ENCODE results near the gene TPSAB1.

TPSAB1 gene

DNA sequence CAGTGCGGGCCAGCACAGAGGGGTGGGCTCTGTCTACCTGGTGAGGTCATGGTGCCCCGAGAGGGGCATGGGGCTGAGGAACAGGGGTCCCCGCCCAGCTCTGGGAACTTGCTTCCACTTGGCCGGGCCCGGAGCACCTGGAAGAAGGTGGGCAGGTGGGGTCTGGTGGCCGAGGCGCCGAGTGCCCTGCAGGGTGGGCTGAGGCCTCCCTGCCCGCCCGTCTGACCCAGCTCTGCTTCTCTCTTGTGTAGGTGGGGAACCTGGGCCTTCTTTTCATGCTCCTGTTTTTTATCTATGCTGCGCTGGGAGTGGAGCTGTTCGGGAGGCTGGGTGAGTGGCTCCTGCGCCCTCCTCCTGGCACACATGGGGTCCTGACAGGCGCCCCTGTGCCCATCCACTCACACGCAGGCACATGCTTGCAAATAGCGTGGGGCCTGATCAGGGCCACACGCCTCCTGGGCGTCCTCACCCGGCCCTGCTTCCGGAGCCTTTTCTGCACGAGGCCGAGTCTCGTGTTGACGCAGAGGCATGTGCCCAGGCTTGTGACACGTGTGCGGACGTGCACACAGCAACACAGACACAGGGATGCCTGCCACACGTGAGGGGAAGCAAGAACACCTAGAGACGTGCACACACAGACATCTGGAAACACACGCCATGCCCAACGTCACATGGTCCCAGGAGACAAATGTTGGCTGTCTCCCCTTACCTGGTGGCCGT, 23.7 kb upstream of the TPSAB1 start:
- no peak for TF ChIP-seq CTCF (IDR thresholded peaks at IDR 0.05; ENCODE audit: insufficient read depth, low read length, poor library complexity, severe bottlenecking)
- H3K36me3 ChIP-seq (ENCODE audit: control insufficient read depth, insufficient read depth, low read length): no peaks in the 10 kb centered on the region
- no peak overlapping the region for H3K4me3 ChIP-seq (replicated peaks; ENCODE audit: low read depth, low read length)
- DNase-seq (ENCODE audit: extremely low read depth, insufficient read length): no peak
- H3K27me3 ChIP-seq (replicated peaks; ENCODE audit: control insufficient read depth, insufficient read depth, low read length): no peaks in the 10 kb centered on the region

- no peak for TF ChIP-seq CTCF (IDR thresholded peaks at IDR 0.05; ENCODE audit: insufficient read depth, low read length, poor library complexity, severe bottlenecking)
- Histone ChIP-seq H3K27me3 (replicated peaks; ENCODE audit: control insufficient read depth, insufficient read depth, low read length) (no peaks in the 10 kb centered on the region), H3K4me3 (replicated peaks; ENCODE audit: low read depth, low read length) (no peak overlapping the region), H3K36me3 (ENCODE audit: control insufficient read depth, insufficient read depth, low read length) (no peaks in the 10 kb centered on the region)
- no peak for DNase-seq (ENCODE audit: extremely low read depth, insufficient read length)
These were observed 23.0 kb upstream of the TPSAB1 start for GRCh38 chr16:1217526-1217925.

DNA sequence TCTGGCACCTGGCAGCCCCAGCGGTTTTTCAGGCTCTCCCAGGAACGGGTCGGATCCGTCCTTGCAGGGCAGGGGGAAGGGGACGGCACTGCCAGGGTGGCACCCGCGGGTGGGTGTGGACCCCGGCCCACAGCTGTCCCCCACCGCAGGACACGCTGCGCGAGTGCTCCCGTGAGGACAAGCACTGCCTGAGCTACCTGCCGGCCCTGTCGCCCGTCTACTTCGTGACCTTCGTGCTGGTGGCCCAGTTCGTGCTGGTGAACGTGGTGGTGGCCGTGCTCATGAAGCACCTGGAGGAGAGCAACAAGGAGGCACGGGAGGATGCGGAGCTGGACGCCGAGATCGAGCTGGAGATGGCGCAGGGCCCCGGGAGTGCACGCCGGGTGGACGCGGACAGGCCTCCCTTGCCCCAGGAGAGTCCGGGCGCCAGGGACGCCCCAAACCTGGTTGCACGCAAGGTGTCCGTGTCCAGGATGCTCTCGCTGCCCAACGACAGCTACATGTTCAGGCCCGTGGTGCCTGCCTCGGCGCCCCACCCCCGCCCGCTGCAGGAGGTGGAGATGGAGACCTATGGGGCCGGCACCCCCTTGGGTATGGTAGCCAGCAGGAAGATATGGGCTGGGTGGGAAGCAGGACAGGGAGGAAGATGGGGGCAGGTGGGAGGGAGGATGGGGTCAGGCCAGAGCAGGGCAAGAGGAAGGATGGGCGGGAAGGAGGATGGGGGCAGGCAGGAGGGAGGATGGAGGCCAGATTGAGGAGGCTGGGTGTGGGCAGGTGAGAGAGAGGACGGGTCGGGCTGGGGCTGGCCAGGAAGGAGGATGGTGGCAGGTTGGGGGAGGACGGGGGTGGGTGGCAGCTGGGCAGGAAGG, 22.2 kb upstream of the TPSAB1 start:
- Histone ChIP-seq H3K36me3 (ENCODE audit: control insufficient read depth, insufficient read depth, low read length) (no peaks in the 10 kb centered on the region), H3K4me3 (replicated peaks; ENCODE audit: low read depth, low read length) (no peak overlapping the region), H3K27me3 (replicated peaks; ENCODE audit: control insufficient read depth, insufficient read depth, low read length) (no peaks in the 10 kb centered on the region)
- no peak for TF ChIP-seq CTCF (IDR thresholded peaks at IDR 0.05; ENCODE audit: insufficient read depth, low read length, poor library complexity, severe bottlenecking)
- no peak for DNase-seq (ENCODE audit: extremely low read depth, insufficient read length)

GRCh38 chr16:1218930-1219611, 21.4 kb upstream of the TPSAB1 start:
- no peaks in the 10 kb centered on the region for H3K27me3 ChIP-seq (replicated peaks; ENCODE audit: control insufficient read depth, insufficient read depth, low read length)
- no peak for DNase-seq (ENCODE audit: extremely low read depth, insufficient read length)

More at GRCh38 chr16:1218930-1219611, 21.4 kb upstream of the TPSAB1 start:
- Histone ChIP-seq H3K4me3 (replicated peaks; ENCODE audit: low read depth, low read length) (no peak overlapping the region), H3K36me3 (ENCODE audit: control insufficient read depth, insufficient read depth, low read length) (no peaks in the 10 kb centered on the region)
- TF ChIP-seq CTCF (IDR thresholded peaks at IDR 0.05; ENCODE audit: insufficient read depth, low read length, poor library complexity, severe bottlenecking): no peak
